Uterus (tissue), 2 donors: ENCODE data around the gene GPRIN2.

Experiments
- POLR2A ChIP-seq, 2 donors: fragments of 450-650 bp; IDR thresholded peaks; one replicate each; pipeline ENCODE4 v1.6.1; 2016; ENCODE audit warnings: antibody characterized with exemption in 2 of 2, mild to moderate bottlenecking in 1 of 2, moderate library complexity in 1 of 2
- TF ChIP-seq, protein P1 (sequence below), 4 experiments: fragments of 200-600 bp in 2 of 4; fragments of 450-650 bp in 2 of 4; sonication (generic) in 2 of 4; IDR thresholded peaks; one replicate each; pipeline ENCODE4 v1.5.1; 2016 to 2019; ENCODE audit warnings: antibody characterized with exemption in 4 of 4, mild to moderate bottlenecking in 2 of 4, moderate library complexity in 1 of 4

GRCh38 chr10:46515793-46516192 is 40.7 kb downstream of the GPRIN2 start:
- no peak for TF ChIP-seq POLR2A (IDR thresholded peaks at IDR 0.05)
- TF ChIP-seq, protein P1, sequence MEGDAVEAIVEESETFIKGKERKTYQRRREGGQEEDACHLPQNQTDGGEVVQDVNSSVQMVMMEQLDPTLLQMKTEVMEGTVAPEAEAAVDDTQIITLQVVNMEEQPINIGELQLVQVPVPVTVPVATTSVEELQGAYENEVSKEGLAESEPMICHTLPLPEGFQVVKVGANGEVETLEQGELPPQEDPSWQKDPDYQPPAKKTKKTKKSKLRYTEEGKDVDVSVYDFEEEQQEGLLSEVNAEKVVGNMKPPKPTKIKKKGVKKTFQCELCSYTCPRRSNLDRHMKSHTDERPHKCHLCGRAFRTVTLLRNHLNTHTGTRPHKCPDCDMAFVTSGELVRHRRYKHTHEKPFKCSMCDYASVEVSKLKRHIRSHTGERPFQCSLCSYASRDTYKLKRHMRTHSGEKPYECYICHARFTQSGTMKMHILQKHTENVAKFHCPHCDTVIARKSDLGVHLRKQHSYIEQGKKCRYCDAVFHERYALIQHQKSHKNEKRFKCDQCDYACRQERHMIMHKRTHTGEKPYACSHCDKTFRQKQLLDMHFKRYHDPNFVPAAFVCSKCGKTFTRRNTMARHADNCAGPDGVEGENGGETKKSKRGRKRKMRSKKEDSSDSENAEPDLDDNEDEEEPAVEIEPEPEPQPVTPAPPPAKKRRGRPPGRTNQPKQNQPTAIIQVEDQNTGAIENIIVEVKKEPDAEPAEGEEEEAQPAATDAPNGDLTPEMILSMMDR (IDR thresholded peaks at IDR 0.05), result no peak
